Measurements from ENCODE around the gene ATP5F1D. TPM values are rescaled to one million over a fixed set of nuclear protein-coding genes. Genes with fewer than 3 reads are reported as not detected.
"Not testable (repeated sequence)": the region's sequence is repeated elsewhere in the genome, so short reads cannot be mapped to it uniquely, and the experiment has no call there.

ATP5F1D gene
- total RNA-seq, 2 donors from 2014 or later: 163 to 215 TPM

GRCh38 chr19:1243768-1244692, 2.5 kb downstream of the ATP5F1D start:
- H3K36me3 Mint-ChIP-seq: no peaks in the 10 kb centered on the region
- H3K27me3 Mint-ChIP-seq: peaks cover under 1 to 3% of the 10 kb centered on the region in 2 donors
- ATAC-seq (peak; percentile 47 to 51), DNase-seq (ENCODE audit: low spot score) (peak; percentile 87)
- no peaks in the 10 kb centered on the region for H3K9me3 Mint-ChIP-seq
- peak overlapping the region; percentile 73 for H3K4me3 Mint-ChIP-seq
- H3K4me1 Mint-ChIP-seq (ENCODE audit: low read depth in 2 of 2): peaks cover 11% of the 10 kb centered on the region in 2 donors
- peak overlapping the region; percentile 47 to 82 for H3K27ac Mint-ChIP-seq

GRCh38 chr19:1244693-1245451, 3.3 kb downstream of the ATP5F1D start:
- no peak for DNase-seq (ENCODE audit: low spot score)

GRCh38 chr19:1245494-1246264, 4.1 kb downstream of the ATP5F1D start:
- Mint-ChIP-seq H3K9me3 (no peaks in the 10 kb centered on the region), H3K4me3 (no peak overlapping the region), H3K27ac (no peak overlapping the region), H3K27me3 (no peaks in the 10 kb centered on the region), H3K36me3 (no peaks in the 10 kb centered on the region), H3K4me1 (ENCODE audit: low read depth in 2 of 2) (peaks cover 6 to 8% of the 10 kb centered on the region in 2 donors)
- ATAC-seq (no peak), DNase-seq (ENCODE audit: low spot score) (no peak)

More at GRCh38 chr19:1244693-1245451, 3.3 kb downstream of the ATP5F1D start:
- Mint-ChIP-seq H3K9me3 (no peaks in the 10 kb centered on the region), H3K4me3 (peak overlapping the region; percentile 73), H3K27me3 (no peaks in the 10 kb centered on the region), H3K4me1 (ENCODE audit: low read depth in 2 of 2) (peaks cover 6 to 8% of the 10 kb centered on the region in 2 donors), H3K27ac (peak overlapping the region; percentile 47 to 82), H3K36me3 (no peaks in the 10 kb centered on the region)
- no peak for ATAC-seq

- H3K4me3 Mint-ChIP-seq; DNase-seq (ENCODE audit: low spot score); H3K9me3 Mint-ChIP-seq; H3K4me1 Mint-ChIP-seq (ENCODE audit: low read depth in 2 of 2); H3K27ac Mint-ChIP-seq; H3K36me3 Mint-ChIP-seq; H3K27me3 Mint-ChIP-seq; ATAC-seq: not testable (repeated sequence)
Measured at GRCh38 chr19:1246265-1247087, 4.9 kb downstream of the ATP5F1D start.

GRCh38 chr19:1247748-1248138, 6.2 kb downstream of the ATP5F1D start:
- Mint-ChIP-seq H3K27ac (no peak overlapping the region), H3K9me3 (no peaks in the 10 kb centered on the region), H3K36me3 (no peaks in the 10 kb centered on the region), H3K4me1 (ENCODE audit: low read depth in 2 of 2) (peaks cover 0 to 9% of the 10 kb centered on the region in 2 donors), H3K27me3 (no peaks in the 10 kb centered on the region), H3K4me3 (no peak overlapping the region)
- DNase-seq (ENCODE audit: low spot score): no peak
- ATAC-seq: no peak

- Mint-ChIP-seq H3K27me3 (no peaks in the 10 kb centered on the region), H3K27ac (peak within 1 kb of the TSS; percentile 29 to 56), H3K4me1 (ENCODE audit: low read depth in 2 of 2) (peaks cover under 1 to 9% of the 10 kb centered on the region in 2 donors), H3K4me3 (peak within 1 kb of the TSS; percentile 70), H3K9me3 (no peaks in the 10 kb centered on the region), H3K36me3 (no peaks in the 10 kb centered on the region)
- ATAC-seq: peak; percentile 37 to 52
- peak; percentile 85 for DNase-seq (ENCODE audit: low spot score)
Measured at GRCh38 chr19:1248139-1248785, 6.7 kb downstream of the ATP5F1D start, which contains the start of gene MIDN. MIDN (plus strand) TSS chr19:1248583; CDS start chr19:1250297, 1,714 bp downstream.

GRCh38 chr19:1248786-1249297, 7.3 kb downstream of the ATP5F1D start:
- Mint-ChIP-seq H3K4me3 (peak overlapping the region; percentile 70), H3K27ac (peak overlapping the region; percentile 29 to 56), H3K9me3 (no peaks in the 10 kb centered on the region), H3K36me3 (no peaks in the 10 kb centered on the region), H3K4me1 (ENCODE audit: low read depth in 2 of 2) (peaks cover 4 to 12% of the 10 kb centered on the region in 2 donors), H3K27me3 (no peaks in the 10 kb centered on the region)
- ATAC-seq (peak; percentile 57 to 68), DNase-seq (ENCODE audit: low spot score) (peak; percentile 90)

GRCh38 chr19:1249298-1249989, 7.9 kb downstream of the ATP5F1D start:
- Mint-ChIP-seq H3K36me3 (no peaks in the 10 kb centered on the region), H3K9me3 (no peaks in the 10 kb centered on the region), H3K4me3 (peak overlapping the region; percentile 83), H3K27ac (peak overlapping the region in 1 of 2 donors; percentile 53), H3K4me1 (ENCODE audit: low read depth in 2 of 2) (peaks cover 4 to 12% of the 10 kb centered on the region in 2 donors), H3K27me3 (no peaks in the 10 kb centered on the region)
- ATAC-seq: peak; percentile 73 to 80
- peak; percentile 96 for DNase-seq (ENCODE audit: low spot score)

GRCh38 chr19:1249990-1250436, 8.5 kb downstream of the ATP5F1D start:
- Mint-ChIP-seq H3K4me3 (peak overlapping the region; percentile 83), H3K36me3 (no peaks in the 10 kb centered on the region), H3K27ac (peak overlapping the region in 1 of 2 donors; percentile 53), H3K27me3 (no peaks in the 10 kb centered on the region), H3K9me3 (no peaks in the 10 kb centered on the region), H3K4me1 (ENCODE audit: low read depth in 2 of 2) (peaks cover 4 to 13% of the 10 kb centered on the region in 2 donors)
- DNase-seq (ENCODE audit: low spot score): no peak
- ATAC-seq: no peak

- H3K9me3 Mint-ChIP-seq: no peaks in the 10 kb centered on the region
- H3K36me3 Mint-ChIP-seq: no peaks in the 10 kb centered on the region
- peak overlapping the region; percentile 80 to 92 for H3K27ac Mint-ChIP-seq
- no peaks in the 10 kb centered on the region for H3K27me3 Mint-ChIP-seq
- ATAC-seq: no peak
- H3K4me3 Mint-ChIP-seq: peak overlapping the region; percentile 84
- H3K4me1 Mint-ChIP-seq (ENCODE audit: low read depth in 2 of 2): peaks cover 4 to 16% of the 10 kb centered on the region in 2 donors
- DNase-seq (ENCODE audit: low spot score): no peak
Measured at GRCh38 chr19:1250437-1251260, 9.1 kb downstream of the ATP5F1D start.
